Measurements from ENCODE around the gene SPOCK3. TPM values are rescaled to one million over a fixed set of nuclear protein-coding genes. Genes with fewer than 3 reads are reported as not detected.
"Not testable (repeated sequence)": the region's sequence is repeated elsewhere in the genome, so short reads cannot be mapped to it uniquely, and the experiment has no call there.

SPOCK3 gene
- not detected for total RNA-seq

GRCh38 chr4:167234316-167234881 lies at the start of gene SPOCK3:
Gene SPOCK3, minus strand, starts transcription at chr4:167234494.
- Mint-ChIP-seq H3K27me3 (ENCODE audit: low read depth) (peaks cover 25% of the 10 kb centered on the region), H3K36me3 (ENCODE audit: insufficient read depth) (no peaks in the 10 kb centered on the region), H3K4me1 (ENCODE audit: low read depth) (no peaks in the 10 kb centered on the region), H3K4me3 (no peak within 1 kb of the TSS), H3K9me3 (no peaks in the 10 kb centered on the region)
- no peak for DNase-seq
- ATAC-seq: peak in 1 of 2 donors; percentile 34

- H3K9me3 Mint-ChIP-seq: peaks cover 7% of the 10 kb centered on the region
- no peak overlapping the region for H3K4me3 Mint-ChIP-seq
- DNase-seq (no peak), ATAC-seq (no peak)
- no peaks in the 10 kb centered on the region for H3K4me1 Mint-ChIP-seq (ENCODE audit: low read depth)
- no peaks in the 10 kb centered on the region for H3K27me3 Mint-ChIP-seq (ENCODE audit: low read depth)
- H3K36me3 Mint-ChIP-seq (ENCODE audit: insufficient read depth): no peaks in the 10 kb centered on the region
Measured at GRCh38 chr4:167282171-167282864, 48.0 kb upstream of the SPOCK3 start.

GRCh38 chr4:167281545-167281944 lies 47.3 kb upstream of the SPOCK3 start:
- not testable (repeated sequence) for H3K36me3 Mint-ChIP-seq (ENCODE audit: insufficient read depth); DNase-seq; H3K27me3 Mint-ChIP-seq (ENCODE audit: low read depth); H3K4me1 Mint-ChIP-seq (ENCODE audit: low read depth); ATAC-seq; H3K4me3 Mint-ChIP-seq; H3K9me3 Mint-ChIP-seq

- H3K4me3 Mint-ChIP-seq: no peak overlapping the region
- peaks cover 10% of the 10 kb centered on the region for H3K9me3 Mint-ChIP-seq
- H3K27me3 Mint-ChIP-seq (ENCODE audit: low read depth): no peaks in the 10 kb centered on the region
- no peak for DNase-seq
- H3K4me1 Mint-ChIP-seq (ENCODE audit: low read depth): no peaks in the 10 kb centered on the region
- H3K36me3 Mint-ChIP-seq (ENCODE audit: insufficient read depth): no peaks in the 10 kb centered on the region
- no peak for ATAC-seq
Measured at GRCh38 chr4:167274351-167274750, 40.1 kb upstream of the SPOCK3 start.

- ATAC-seq: no peak
- peaks cover 9% of the 10 kb centered on the region for H3K9me3 Mint-ChIP-seq
- no peaks in the 10 kb centered on the region for H3K4me1 Mint-ChIP-seq (ENCODE audit: low read depth)
- no peaks in the 10 kb centered on the region for H3K36me3 Mint-ChIP-seq (ENCODE audit: insufficient read depth)
- DNase-seq: no peak
- H3K27me3 Mint-ChIP-seq (ENCODE audit: low read depth): no peaks in the 10 kb centered on the region
- no peak overlapping the region for H3K4me3 Mint-ChIP-seq
Measured at GRCh38 chr4:167265231-167265630, 30.9 kb upstream of the SPOCK3 start.

GRCh38 chr4:167248271-167248670 lies 14.0 kb upstream of the SPOCK3 start:
- Mint-ChIP-seq H3K27me3 (ENCODE audit: low read depth) (no peaks in the 10 kb centered on the region), H3K36me3 (ENCODE audit: insufficient read depth) (no peaks in the 10 kb centered on the region), H3K9me3 (peaks cover 13% of the 10 kb centered on the region), H3K4me3 (no peak overlapping the region), H3K4me1 (ENCODE audit: low read depth) (no peaks in the 10 kb centered on the region)
- no peak for DNase-seq
- ATAC-seq: no peak

- H3K4me3 Mint-ChIP-seq: no peak overlapping the region
- no peaks in the 10 kb centered on the region for H3K4me1 Mint-ChIP-seq (ENCODE audit: low read depth)
- no peaks in the 10 kb centered on the region for H3K36me3 Mint-ChIP-seq (ENCODE audit: insufficient read depth)
- peaks cover 6% of the 10 kb centered on the region for H3K9me3 Mint-ChIP-seq
- ATAC-seq: no peak
- H3K27me3 Mint-ChIP-seq (ENCODE audit: low read depth): peaks cover 9% of the 10 kb centered on the region
- no peak for DNase-seq
Measured at GRCh38 chr4:167239627-167240026, 5.3 kb upstream of the SPOCK3 start.

GRCh38 chr4:167238226-167238625 lies 3.9 kb upstream of the SPOCK3 start:
- ATAC-seq (no peak), DNase-seq (no peak)
- peaks cover 5% of the 10 kb centered on the region for H3K9me3 Mint-ChIP-seq
- H3K36me3 Mint-ChIP-seq (ENCODE audit: insufficient read depth): no peaks in the 10 kb centered on the region
- H3K4me3 Mint-ChIP-seq: no peak overlapping the region
- H3K27me3 Mint-ChIP-seq (ENCODE audit: low read depth): peaks cover 21% of the 10 kb centered on the region
- no peaks in the 10 kb centered on the region for H3K4me1 Mint-ChIP-seq (ENCODE audit: low read depth)

- DNase-seq: no peak
- Mint-ChIP-seq H3K4me3 (no peak overlapping the region), H3K36me3 (ENCODE audit: insufficient read depth) (no peaks in the 10 kb centered on the region), H3K27me3 (ENCODE audit: low read depth) (peaks cover 25% of the 10 kb centered on the region), H3K4me1 (ENCODE audit: low read depth) (no peaks in the 10 kb centered on the region), H3K9me3 (peaks cover under 1% of the 10 kb centered on the region)
- ATAC-seq: no peak
Measured at GRCh38 chr4:167233685-167234315, 494 bp downstream of the SPOCK3 start.

GRCh38 chr4:167232805-167233684 lies 1.2 kb downstream of the SPOCK3 start:
- H3K4me1 Mint-ChIP-seq (ENCODE audit: low read depth): no peaks in the 10 kb centered on the region
- H3K27me3 Mint-ChIP-seq (ENCODE audit: low read depth): peaks cover 25% of the 10 kb centered on the region
- peaks cover 3% of the 10 kb centered on the region for H3K9me3 Mint-ChIP-seq
- H3K4me3 Mint-ChIP-seq: no peak overlapping the region
- DNase-seq (no peak), ATAC-seq (no peak)
- no peaks in the 10 kb centered on the region for H3K36me3 Mint-ChIP-seq (ENCODE audit: insufficient read depth)

GRCh38 chr4:167230744-167231143 lies 3.5 kb downstream of the SPOCK3 start:
- Mint-ChIP-seq H3K4me1 (ENCODE audit: low read depth) (no peaks in the 10 kb centered on the region), H3K9me3 (peaks cover 6% of the 10 kb centered on the region), H3K27me3 (ENCODE audit: low read depth) (peaks cover 25% of the 10 kb centered on the region), H3K36me3 (ENCODE audit: insufficient read depth) (no peaks in the 10 kb centered on the region), H3K4me3 (no peak overlapping the region)
- no peak for DNase-seq
- ATAC-seq: no peak

- no peaks in the 10 kb centered on the region for H3K27me3 Mint-ChIP-seq (ENCODE audit: low read depth)
- ATAC-seq (no peak), DNase-seq (no peak)
- no peak overlapping the region for H3K4me3 Mint-ChIP-seq
- H3K36me3 Mint-ChIP-seq (ENCODE audit: insufficient read depth): no peaks in the 10 kb centered on the region
- H3K9me3 Mint-ChIP-seq: peaks cover 3% of the 10 kb centered on the region
- H3K4me1 Mint-ChIP-seq (ENCODE audit: low read depth): no peaks in the 10 kb centered on the region
Measured at GRCh38 chr4:167222099-167222498, 12.2 kb downstream of the SPOCK3 start.

GRCh38 chr4:167221084-167221483 lies 13.2 kb downstream of the SPOCK3 start:
- peaks cover 4% of the 10 kb centered on the region for H3K9me3 Mint-ChIP-seq
- no peaks in the 10 kb centered on the region for H3K27me3 Mint-ChIP-seq (ENCODE audit: low read depth)
- no peaks in the 10 kb centered on the region for H3K4me1 Mint-ChIP-seq (ENCODE audit: low read depth)
- ATAC-seq: no peak
- no peaks in the 10 kb centered on the region for H3K36me3 Mint-ChIP-seq (ENCODE audit: insufficient read depth)
- DNase-seq: no peak
- no peak overlapping the region for H3K4me3 Mint-ChIP-seq

- Mint-ChIP-seq H3K4me3 (no peak overlapping the region), H3K36me3 (ENCODE audit: insufficient read depth) (no peaks in the 10 kb centered on the region), H3K27me3 (ENCODE audit: low read depth) (no peaks in the 10 kb centered on the region), H3K9me3 (peaks cover 4% of the 10 kb centered on the region), H3K4me1 (ENCODE audit: low read depth) (no peaks in the 10 kb centered on the region)
- DNase-seq (no peak), ATAC-seq (no peak)
Measured at GRCh38 chr4:167218022-167218608, 16.2 kb downstream of the SPOCK3 start.

All from activated T-cell treated with anti-CD3 and anti-CD28 coated beads, Interleukin-2, amount 50 U/mL, for 4 hours (primary cell).